IMR-90 (cell line): Measurements from ENCODE around the gene CA12. TPM values are rescaled to one million over a fixed set of nuclear protein-coding genes. Genes with fewer than 3 reads are reported as not detected.

Source experiments
- ATAC-seq: fragments of 200-7000 bp; cut with Tn5 transposase; 2 replicates; pipeline ENCODE4 v1.9.1; 2020; ENCODE audit warnings: low read depth, mild to moderate bottlenecking, moderate library complexity
- BruUV-seq: library from RNA; stranded (reverse); fragments of 400-500 nt; replicated peaks from 2 replicates; lab custom pipeline; 2021; lab: Mats Ljungman, UMichigan
- CTCF ChIA-PET: fragments of 300-600 bp; formaldehyde crosslinking; extraction: SDS; loops from one replicate; lab custom pipeline; 2021; ENCODE audit warnings: antibody characterized with exemption; lab: Yijun Ruan, JAX
- POLR2A ChIA-PET: fragments of 300-600 bp; sonication (Branson Sonifier 250); formaldehyde crosslinking; loops from one replicate; lab custom pipeline; 2022; ENCODE audit warnings: antibody characterized with exemption; ENCODE audit not compliant: unreplicated experiment; lab: Charles Lee
- DNase-seq: peaks from one replicate; pipeline ENCODE4 v3.0.0; 2013
- H2AFZ ChIP-seq: replicated peaks from 2 replicates; pipeline ENCODE3; 2013; ENCODE audit warnings: low read length, mild to moderate bottlenecking; ENCODE audit not compliant: poor library complexity
- H2AK5ac ChIP-seq: 2 replicates; pipeline ENCODE4 v1.6.1; 2013; ENCODE audit warnings: low read depth, low read length, inconsistent platforms
- H2AK9ac ChIP-seq: replicated peaks from 2 replicates; pipeline ENCODE3; 2013; ENCODE audit warnings: mild to moderate bottlenecking, low read depth, low read length, moderate library complexity; ENCODE audit not compliant: poor library complexity
- H2BK120ac ChIP-seq: 2 replicates; pipeline ENCODE4 v1.6.1; 2013; ENCODE audit warnings: low read depth, low read length, inconsistent platforms
- H2BK15ac ChIP-seq: 3 replicates; pipeline ENCODE4 v1.6.1; 2013; ENCODE audit warnings: low read depth, low read length, inconsistent platforms
- H2BK20ac ChIP-seq: 2 replicates; pipeline ENCODE4 v1.6.1; 2013; ENCODE audit warnings: low read depth, mild to moderate bottlenecking, inconsistent platforms, low read length, moderate library complexity
- H2BK5ac ChIP-seq: 2 replicates; pipeline ENCODE4 v1.6.1; 2013; ENCODE audit warnings: mild to moderate bottlenecking, low read depth, low read length, inconsistent platforms; ENCODE audit not compliant: poor library complexity, severe bottlenecking
- H3K14ac ChIP-seq: replicated peaks from 2 replicates; pipeline ENCODE4 v1.6.1; 2013; ENCODE audit warnings: low read depth, low read length, inconsistent platforms
- H3K18ac ChIP-seq: 2 replicates; pipeline ENCODE4 v1.6.1; 2013; ENCODE audit warnings: low read depth, low read length, control low read depth
- H3K23ac ChIP-seq: 2 replicates; pipeline ENCODE4 v1.6.1; 2013; ENCODE audit warnings: low read depth, low read length, inconsistent platforms
- H3K27ac ChIP-seq: 2 replicates; pipeline ENCODE4 v1.5.1; 2013; ENCODE audit warnings: mild to moderate bottlenecking, control low read depth, low read length; ENCODE audit not compliant: insufficient read depth
- H3K27me3 ChIP-seq: 2 replicates; pipeline ENCODE4 v1.6.1; 2013; ENCODE audit warnings: low read length; ENCODE audit not compliant: control insufficient read depth, insufficient read depth
- H3K36me3 ChIP-seq: 2 replicates; pipeline ENCODE4 v1.6.1; 2013; ENCODE audit warnings: low read length, mixed read lengths; ENCODE audit not compliant: control insufficient read depth, insufficient read depth
- H3K4ac ChIP-seq: 2 replicates; pipeline ENCODE4 v1.6.1; 2013; ENCODE audit warnings: low read depth, low read length, inconsistent platforms
- H3K4me1 ChIP-seq: 2 replicates; pipeline ENCODE4 v1.6.1; 2013; ENCODE audit warnings: low read length, mixed read lengths; ENCODE audit not compliant: control insufficient read depth, insufficient read depth
- H3K4me2 ChIP-seq: 2 replicates; pipeline ENCODE4 v1.6.1; 2013; ENCODE audit warnings: low read depth, mild to moderate bottlenecking, control low read depth, low read length, moderate library complexity
- H3K4me3 ChIP-seq: 2 replicates; pipeline ENCODE4 v1.5.1; 2013; ENCODE audit warnings: low read depth, mild to moderate bottlenecking, control low read depth, low read length, moderate library complexity; ENCODE audit not compliant: insufficient read depth
- H3K56ac ChIP-seq: 2 replicates; pipeline ENCODE4 v1.6.1; 2013; ENCODE audit warnings: low read length, inconsistent platforms; ENCODE audit not compliant: insufficient read depth; ENCODE audit errors: extremely low read depth
- H3K79me1 ChIP-seq, 2 experiments: 2 replicates each; pipeline ENCODE4 v1.6.1; 2013; ENCODE audit warnings: low read length in 2 of 2, inconsistent platforms in 1 of 2, low read depth in 1 of 2
- H3K9ac ChIP-seq: 2 replicates; pipeline ENCODE4 v1.6.1; 2013; ENCODE audit warnings: low read depth, low read length, control low read depth
- H3K9me1 ChIP-seq: 2 replicates; pipeline ENCODE4 v1.6.1; 2013; ENCODE audit warnings: low read length, inconsistent platforms; ENCODE audit not compliant: insufficient read depth
- H3K9me3 ChIP-seq: 2 replicates; pipeline ENCODE4 v1.6.1; 2013; ENCODE audit warnings: low read length; ENCODE audit not compliant: control insufficient read depth, insufficient read depth
- H4K20me1 ChIP-seq: 2 replicates; pipeline ENCODE4 v1.6.1; 2013; ENCODE audit warnings: low read length, inconsistent platforms; ENCODE audit not compliant: insufficient read depth
- H4K5ac ChIP-seq: 2 replicates; pipeline ENCODE4 v1.6.1; 2013; ENCODE audit warnings: mild to moderate bottlenecking, low read depth, low read length, control low read depth
- H4K8ac ChIP-seq, 2 experiments: 2 replicates each; pipeline ENCODE4 v1.6.1; 2013; ENCODE audit warnings: low read depth in 2 of 2, low read length in 2 of 2, control low read depth in 1 of 2, inconsistent platforms in 1 of 2
- H4K91ac ChIP-seq: 2 replicates; pipeline ENCODE4 v1.6.1; 2013; ENCODE audit warnings: low read depth, low read length, inconsistent platforms; ENCODE audit not compliant: insufficient read depth
- BHLHE40 ChIP-seq: fragments of 150-350 bp; IDR thresholded peaks from 2 replicates; pipeline ENCODE4 v1.6.1; 2016; ENCODE audit warnings: mild to moderate bottlenecking, low read depth, low read length
- CEBPB ChIP-seq: IDR thresholded peaks from 2 replicates; pipeline ENCODE4 v1.6.1; 2012; ENCODE audit warnings: low read depth, low read length, improper control_type of control experiment
- CHD1 ChIP-seq: IDR thresholded peaks from 2 replicates; pipeline ENCODE4 v1.6.1; 2012; ENCODE audit warnings: low read depth, low read length, improper control_type of control experiment
- MAFK ChIP-seq: IDR thresholded peaks from 2 replicates; pipeline ENCODE4 v1.6.1; 2012; ENCODE audit warnings: low read depth, low read length, improper control_type of control experiment
- MAZ ChIP-seq: IDR thresholded peaks from 2 replicates; pipeline ENCODE4 v1.6.1; 2012; ENCODE audit warnings: low read depth, mild to moderate bottlenecking, low read length, improper control_type of control experiment, moderate library complexity, borderline replicate concordance
- WGBS, 2 experiments: methylation state at CpG; one replicate each; pipeline versions ENCODE4 v1.1.5 to v1.1.7; 2013; ENCODE audit warnings: missing lambda C conversion rate in 2 of 2; ENCODE audit not compliant: insufficient read length in 1 of 2; ENCODE audit errors: extremely low coverage in 2 of 2; 5-methylcytosine and 5-hydroxymethylcytosine counted together
- dilution Hi-C: fragments of 300-500 bp; cut with HindIII; formaldehyde crosslinking; loops from one replicate; pipeline ENCODE4 v1.14.3; 2018; ENCODE audit warnings: low sequenced_read_pairs; ENCODE audit not compliant: unreplicated experiment
- in situ Hi-C: fragments of 300-500 bp; cut with MboI; formaldehyde crosslinking; loops from 3 replicates; pipeline ENCODE4 v1.14.3; 2019; ENCODE audit warnings: low sequenced_read_pairs, inconsistent platforms, mixed read lengths
- intact Hi-C: fragments of 100-400 bp; cut with micrococcal nuclease; formaldehyde crosslinking; loops from 2 replicates; pipeline ENCODE4 v1.10.0; 2022
- polyA plus RNA-seq, 3 experiments: library from polyadenylated mRNA; depleted of rRNA; stranded (reverse); fragments of >200 nt; gene quantifications; 2 replicates each; pipeline ENCODE4 v1.2.3, GENCODE V29; 2012; ENCODE audit warnings: low replicate concordance in 1 of 3
- total RNA-seq: library from RNA; depleted of rRNA; stranded (reverse); fragments of >200 nt; gene quantifications from 2 replicates; pipeline ENCODE4 v1.2.3, GENCODE V29; 2012

The CA12 gene
- total and polyA plus RNA-seq, 2 of the 4 experiments (the other 2 are of a cell fraction) = 33.7 to 52.6 TPM

GRCh38 chr15:63347074-63347857, 34.4 kb downstream of the CA12 start:
- Histone ChIP-seq H3K9me3 (no peaks in the 10 kb centered on the region), H3K56ac (no peak overlapping the region), H4K5ac (peak overlapping the region; percentile 73), H4K20me1 (no peaks in the 10 kb centered on the region), H4K8ac (peak overlapping the region in 1 of 2 experiments; percentile 59; a peak in 2 of 4 replicates), H3K79me1 (no peaks in the 10 kb centered on the region), H2BK15ac (peak overlapping the region; percentile 40; the same call in 1 of the 3 replicates), H2AFZ (no peak overlapping the region), H3K4me3 (no peak overlapping the region), H3K9ac (no peak overlapping the region), H2BK5ac (peak overlapping the region; percentile 73), H2BK20ac (peak overlapping the region; percentile 73; the same call in 1 of the 2 replicates), H3K23ac (no peak overlapping the region), H3K27me3 (no peaks in the 10 kb centered on the region), H3K4ac (peak overlapping the region; percentile 59; the same call in 1 of the 2 replicates), H2BK120ac (peak overlapping the region; percentile 84), H4K91ac (no peak overlapping the region), H3K27ac (peak overlapping the region; percentile 89; the same call in 1 of the 2 replicates), H3K4me2 (peak overlapping the region; percentile 48), H2AK9ac (no peak overlapping the region), H3K14ac (peak overlapping the region; percentile 60; the same call in 1 of the 2 replicates), H3K4me1 (peaks cover 37% of the 10 kb centered on the region), H3K9me1 (peaks cover 18% of the 10 kb centered on the region; the same call in 1 of the 2 replicates), H3K18ac (peak overlapping the region; percentile 86), H3K36me3 (no peaks in the 10 kb centered on the region), H2AK5ac (peak overlapping the region; percentile 81; the same call in 1 of the 2 replicates)
- intact Hi-C loops (no loop called here), in situ Hi-C loops (no loop called here), dilution Hi-C loops (no loop called here)
- peak; percentile 68 for DNase-seq
- WGBS, 2 experiments = 80% methylated on average over 1 of the region's 6 CpGs; no CpG with 5 or more reads in 1 of the 2 experiments
- BruUV-seq = no TSS peak
- POLR2A ChIA-PET = no interaction called here
- CTCF ChIA-PET = no interaction called here
- peak; percentile 77 for ATAC-seq
- no peak for TF ChIP-seq BHLHE40
- no peak for TF ChIP-seq MAFK
- TF ChIP-seq MAZ = no peak
- no peak for TF ChIP-seq CHD1
- TF ChIP-seq CEBPB = no peak
